Immature natural killer cell (primary cell): Measurements from ENCODE around the gene PLA2G4E. TPM values are rescaled to one million over a fixed set of nuclear protein-coding genes. Genes with fewer than 3 reads are reported as not detected.
A peak's percentile ranks its signal among the peaks of the same experiment; 100 is the strongest.

Experiments
- DNase-seq, 3 donors: peaks; one replicate each; pipeline ENCODE4 v3.0.0; 2022; ENCODE audit warnings: mixed read lengths in 1 of 3
- H3K27ac Mint-ChIP-seq, 6 donors: one replicate each; pipeline ENCODE4 v1.8.0; 2020; ENCODE audit warnings: mixed read lengths in 6 of 6, mild to moderate bottlenecking in 5 of 6, inconsistent platforms in 4 of 6, moderate library complexity in 3 of 6
- H3K27me3 Mint-ChIP-seq, 3 donors: one replicate each; pipeline ENCODE4 v1.8.0; 2020 to 2021; ENCODE audit warnings: low read depth in 3 of 3, mild to moderate bottlenecking in 3 of 3, mixed read lengths in 3 of 3, moderate library complexity in 3 of 3, inconsistent platforms in 1 of 3
- H3K36me3 Mint-ChIP-seq, 3 donors: one replicate each; pipeline ENCODE4 v1.8.0; 2020; ENCODE audit warnings: mixed read lengths in 3 of 3, inconsistent platforms in 2 of 3, mild to moderate bottlenecking in 2 of 3
- H3K4me1 Mint-ChIP-seq, 2 donors: one replicate each; pipeline ENCODE4 v1.8.0; 2020; ENCODE audit warnings: inconsistent platforms in 2 of 2, mild to moderate bottlenecking in 2 of 2, mixed read lengths in 2 of 2, moderate library complexity in 1 of 2
- H3K4me3 Mint-ChIP-seq, 5 donors: one replicate each; pipeline ENCODE4 v1.8.0; 2020; ENCODE audit warnings: mild to moderate bottlenecking in 5 of 5, mixed read lengths in 5 of 5, inconsistent platforms in 3 of 5, moderate library complexity in 3 of 5
- H3K9me3 Mint-ChIP-seq, 6 donors: one replicate each; pipeline ENCODE4 v1.8.0; 2020; ENCODE audit warnings: mild to moderate bottlenecking in 6 of 6, mixed read lengths in 6 of 6, inconsistent platforms in 4 of 6, moderate library complexity in 3 of 6
- polyA plus RNA-seq, 3 donors: library from polyadenylated mRNA; unstranded; fragments of 300-500 nt; fragmentation: Illumina TruSeq; gene quantifications; one replicate each; pipeline ENCODE4 v1.2.3, GENCODE V29; 2021

PLA2G4E gene
- polyA plus RNA-seq, 3 donors from 2014 or later = not detected

- Mint-ChIP-seq H3K36me3 (peaks cover 9 to 16% (median 9%) of the 10 kb centered on the region in 3 donors), H3K27ac (no peak overlapping the region), H3K4me1 (no peaks in the 10 kb centered on the region), H3K9me3 (no peaks in the 10 kb centered on the region), H3K27me3 (peaks cover 0 to 1% (median 0%) of the 10 kb centered on the region in 3 donors), H3K4me3 (no peak overlapping the region)
- DNase-seq = no peak
These were observed 68.8 kb downstream of the PLA2G4E start for GRCh38 chr15:41952013-41952563.

DNA sequence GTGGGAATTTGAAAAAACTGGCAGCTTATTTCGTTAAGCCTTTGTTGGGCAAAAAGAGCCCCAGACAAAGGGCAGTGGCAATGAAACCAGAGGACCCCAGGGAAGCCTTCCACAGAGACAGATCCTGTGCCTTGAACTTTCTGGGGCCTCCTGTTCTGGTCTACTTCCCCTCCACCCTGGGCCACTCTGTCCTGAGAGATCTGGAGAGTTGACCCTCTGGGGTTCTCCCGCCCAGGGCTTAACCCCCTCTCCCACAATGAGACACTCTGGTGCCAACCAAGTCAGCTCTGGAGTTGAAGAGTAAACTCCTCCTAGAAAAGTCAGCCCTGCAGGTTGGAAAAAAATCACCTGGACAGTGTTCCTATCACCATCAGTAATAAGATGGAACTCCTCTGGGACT lies 69.3 kb downstream of the PLA2G4E start:
- Mint-ChIP-seq H3K36me3 (peaks cover 9 to 16% (median 9%) of the 10 kb centered on the region in 3 donors), H3K9me3 (no peaks in the 10 kb centered on the region), H3K4me1 (no peaks in the 10 kb centered on the region), H3K4me3 (no peak overlapping the region), H3K27ac (no peak overlapping the region), H3K27me3 (peaks cover 0 to 1% (median 0%) of the 10 kb centered on the region in 3 donors)
- DNase-seq = no peak

- no peak overlapping the region for H3K27ac Mint-ChIP-seq
- no peak overlapping the region for H3K4me3 Mint-ChIP-seq
- no peaks in the 10 kb centered on the region for H3K4me1 Mint-ChIP-seq
- peaks cover 0 to 1% (median 0%) of the 10 kb centered on the region in 3 donors for H3K27me3 Mint-ChIP-seq
- no peak for DNase-seq
- no peaks in the 10 kb centered on the region for H3K9me3 Mint-ChIP-seq
- peaks cover 9 to 16% (median 9%) of the 10 kb centered on the region in 3 donors for H3K36me3 Mint-ChIP-seq
These were observed 70.4 kb downstream of the PLA2G4E start for GRCh38 chr15:41950489-41950888.

GRCh38 chr15:41950127-41950483 lies 70.7 kb downstream of the PLA2G4E start:
- H3K27ac Mint-ChIP-seq = no peak overlapping the region
- H3K9me3 Mint-ChIP-seq = no peaks in the 10 kb centered on the region
- no peaks in the 10 kb centered on the region for H3K4me1 Mint-ChIP-seq
- H3K27me3 Mint-ChIP-seq = peaks cover 0 to 3% (median 3%) of the 10 kb centered on the region in 3 donors
- peaks cover 9 to 16% (median 9%) of the 10 kb centered on the region in 3 donors for H3K36me3 Mint-ChIP-seq
- DNase-seq = no peak
- no peak overlapping the region for H3K4me3 Mint-ChIP-seq

DNA sequence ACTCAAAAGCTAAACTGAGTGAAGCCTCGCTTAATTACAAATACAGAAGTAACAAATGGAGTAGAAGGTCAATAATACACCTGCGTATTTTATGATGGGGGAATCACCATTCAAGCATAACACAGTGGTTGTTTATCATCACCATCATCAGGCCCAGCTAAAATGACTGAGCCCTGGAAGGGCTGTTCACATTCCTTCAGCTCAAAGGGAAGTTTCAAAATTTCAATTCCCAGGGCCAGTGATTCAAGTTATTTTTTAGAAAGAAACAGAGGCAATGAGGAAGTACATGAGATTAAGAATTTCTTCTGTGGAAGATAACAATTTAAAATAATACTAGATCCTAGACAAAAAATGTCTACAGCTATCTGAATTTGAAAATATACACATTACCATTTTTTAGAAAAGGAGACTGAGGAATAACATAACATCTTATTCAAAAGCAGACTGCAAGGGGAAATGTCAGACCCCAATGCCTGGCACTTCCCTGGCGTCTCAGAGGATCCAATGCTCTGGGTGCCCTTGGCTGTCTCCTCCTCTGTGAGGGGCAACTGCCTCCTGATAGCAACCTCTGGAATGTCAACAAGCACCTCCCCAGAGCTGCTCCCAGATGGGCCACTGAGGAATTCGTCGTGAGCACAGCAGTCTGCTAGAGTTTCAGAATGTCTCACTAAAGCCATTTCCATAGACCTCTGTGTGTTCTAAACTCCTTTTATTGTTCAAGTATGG lies 71.3 kb downstream of the PLA2G4E start:
- Mint-ChIP-seq H3K27me3 (peaks cover 2 to 3% (median 3%) of the 10 kb centered on the region in 3 donors), H3K27ac (peak overlapping the region in 1 of 6 donors; percentile 10), H3K36me3 (peaks cover 9 to 16% (median 9%) of the 10 kb centered on the region in 3 donors), H3K9me3 (no peaks in the 10 kb centered on the region), H3K4me1 (no peaks in the 10 kb centered on the region), H3K4me3 (no peak overlapping the region)
- DNase-seq = no peak

DNA sequence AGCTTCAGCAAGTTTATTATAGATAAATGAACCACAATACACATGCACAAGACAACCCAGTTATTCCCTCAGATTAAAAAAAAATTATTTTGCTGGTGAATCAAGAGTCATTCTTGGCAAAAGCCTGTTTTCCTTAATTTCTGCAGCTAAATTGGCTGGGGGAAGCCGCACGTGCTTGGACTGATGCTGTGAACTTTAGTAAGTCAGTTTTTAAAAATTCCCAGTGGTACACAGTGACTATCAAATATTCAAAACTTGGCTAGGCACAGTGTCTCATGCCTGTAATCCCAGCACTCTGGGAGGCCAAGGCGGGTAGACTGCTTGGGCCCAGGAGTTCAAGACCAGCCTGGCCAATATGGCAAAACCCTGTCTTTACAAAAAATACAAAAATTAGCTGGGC lies 72.4 kb downstream of the PLA2G4E start:
- H3K4me1 Mint-ChIP-seq = no peaks in the 10 kb centered on the region
- peaks cover 7 to 12% (median 9%) of the 10 kb centered on the region in 3 donors for H3K36me3 Mint-ChIP-seq
- no peak overlapping the region for H3K27ac Mint-ChIP-seq
- H3K4me3 Mint-ChIP-seq = no peak overlapping the region
- H3K9me3 Mint-ChIP-seq = no peaks in the 10 kb centered on the region
- DNase-seq = no peak
- H3K27me3 Mint-ChIP-seq = peaks cover 2 to 4% (median 3%) of the 10 kb centered on the region in 3 donors

DNA sequence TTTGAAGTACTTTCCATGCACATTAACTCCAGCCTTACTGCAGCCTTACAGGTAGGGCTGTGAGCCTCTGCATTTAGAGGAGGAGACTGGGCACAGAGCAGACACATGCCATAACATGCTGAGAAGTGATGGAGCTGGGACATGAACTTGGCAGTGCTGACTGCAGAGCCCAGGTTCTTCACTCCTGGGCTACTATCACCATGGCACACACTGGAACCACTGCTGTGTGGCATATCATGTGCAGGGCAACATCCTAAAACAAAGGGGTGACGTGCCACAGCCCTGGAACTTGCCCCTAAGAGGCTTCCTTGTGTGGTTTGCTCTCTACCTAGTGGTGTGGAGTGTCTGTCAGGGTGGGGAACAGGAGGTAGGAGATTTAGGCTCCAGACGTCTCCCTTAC lies 73.9 kb downstream of the PLA2G4E start:
- H3K27me3 Mint-ChIP-seq = peaks cover 2 to 4% (median 3%) of the 10 kb centered on the region in 3 donors
- DNase-seq = no peak
- no peak overlapping the region for H3K4me3 Mint-ChIP-seq
- H3K4me1 Mint-ChIP-seq = no peaks in the 10 kb centered on the region
- H3K27ac Mint-ChIP-seq = peak overlapping the region in 1 of 6 donors; percentile 26
- H3K36me3 Mint-ChIP-seq = peaks cover 0 to 10% (median 6%) of the 10 kb centered on the region in 3 donors
- H3K9me3 Mint-ChIP-seq = no peaks in the 10 kb centered on the region

DNA sequence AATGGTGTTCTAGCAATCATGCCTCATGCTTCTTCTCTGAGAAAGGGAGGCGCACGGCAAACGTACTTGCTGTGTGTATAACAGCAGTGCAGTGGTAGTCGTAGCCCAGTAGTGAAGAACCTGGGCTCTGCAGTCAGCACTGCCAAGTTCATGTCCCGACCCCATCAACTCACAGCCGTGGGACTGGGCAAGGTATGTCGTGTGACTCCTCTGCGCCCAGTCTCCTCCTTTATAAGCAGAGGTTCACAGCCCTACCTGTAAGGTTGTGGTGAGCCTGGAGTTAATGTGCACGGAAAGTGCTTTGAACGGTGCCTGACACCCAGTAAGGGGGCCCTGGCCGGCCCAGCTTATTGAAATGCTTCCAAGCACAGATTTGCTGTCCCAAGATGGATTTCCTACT lies 75.1 kb downstream of the PLA2G4E start:
- Mint-ChIP-seq H3K27ac (no peak overlapping the region), H3K36me3 (peaks cover 3 to 10% (median 6%) of the 10 kb centered on the region in 3 donors), H3K27me3 (peaks cover 2 to 4% (median 3%) of the 10 kb centered on the region in 3 donors), H3K9me3 (no peaks in the 10 kb centered on the region), H3K4me1 (no peaks in the 10 kb centered on the region), H3K4me3 (no peak overlapping the region)
- DNase-seq = no peak

GRCh38 chr15:41945221-41945620 lies 75.6 kb downstream of the PLA2G4E start:
- H3K4me3 Mint-ChIP-seq = no peak overlapping the region
- no peaks in the 10 kb centered on the region for H3K9me3 Mint-ChIP-seq
- H3K4me1 Mint-ChIP-seq = peaks cover 0 to 5% of the 10 kb centered on the region in 2 donors
- peaks cover 3 to 5% (median 4%) of the 10 kb centered on the region in 3 donors for H3K27me3 Mint-ChIP-seq
- H3K27ac Mint-ChIP-seq = no peak overlapping the region
- no peak for DNase-seq
- peaks cover 1 to 6% (median 3%) of the 10 kb centered on the region in 3 donors for H3K36me3 Mint-ChIP-seq

DNA sequence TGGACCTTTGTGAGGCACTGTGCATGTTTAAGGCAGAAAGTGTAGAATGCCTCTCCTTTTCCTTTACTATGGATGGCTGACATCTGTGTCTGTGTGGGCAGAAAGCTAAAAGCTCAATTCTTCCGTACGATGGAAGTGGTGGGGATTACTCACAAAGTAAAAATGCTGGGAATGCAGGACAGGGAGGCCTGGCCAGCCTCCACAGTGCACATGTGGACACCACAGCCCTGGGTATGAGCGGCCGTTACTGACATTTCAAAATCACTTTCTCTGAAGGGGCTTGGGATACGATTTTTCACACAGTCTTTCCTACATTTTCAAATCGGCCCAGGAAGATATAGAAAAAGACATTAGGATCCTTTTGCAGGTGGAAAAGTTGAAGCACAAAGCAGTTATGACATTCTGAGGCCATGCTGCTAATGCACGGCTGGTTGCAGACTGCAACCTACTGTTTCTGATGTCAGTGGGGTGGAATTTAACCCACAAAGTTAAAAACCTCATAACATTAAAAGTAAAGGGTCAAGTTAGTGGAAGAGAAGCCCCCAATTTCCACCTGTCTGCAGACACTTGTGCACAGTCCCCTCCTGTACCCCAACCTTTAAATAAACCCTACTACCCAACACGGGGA lies 76.4 kb downstream of the PLA2G4E start:
- Mint-ChIP-seq H3K27me3 (peaks cover 3 to 6% (median 4%) of the 10 kb centered on the region in 3 donors), H3K4me1 (peaks cover 0 to 5% of the 10 kb centered on the region in 2 donors), H3K36me3 (peaks cover 0 to 5% (median 3%) of the 10 kb centered on the region in 3 donors), H3K27ac (no peak overlapping the region), H3K4me3 (no peak overlapping the region), H3K9me3 (no peaks in the 10 kb centered on the region)
- no peak for DNase-seq

GRCh38 chr15:41943543-41944312 lies 77.1 kb downstream of the PLA2G4E start:
- Mint-ChIP-seq H3K4me3 (no peak overlapping the region), H3K27ac (no peak overlapping the region), H3K36me3 (peaks cover 0 to 5% (median 3%) of the 10 kb centered on the region in 3 donors), H3K27me3 (peaks cover 3 to 6% (median 4%) of the 10 kb centered on the region in 3 donors), H3K9me3 (no peaks in the 10 kb centered on the region), H3K4me1 (peaks cover 0 to 5% of the 10 kb centered on the region in 2 donors)
- no peak for DNase-seq

DNA sequence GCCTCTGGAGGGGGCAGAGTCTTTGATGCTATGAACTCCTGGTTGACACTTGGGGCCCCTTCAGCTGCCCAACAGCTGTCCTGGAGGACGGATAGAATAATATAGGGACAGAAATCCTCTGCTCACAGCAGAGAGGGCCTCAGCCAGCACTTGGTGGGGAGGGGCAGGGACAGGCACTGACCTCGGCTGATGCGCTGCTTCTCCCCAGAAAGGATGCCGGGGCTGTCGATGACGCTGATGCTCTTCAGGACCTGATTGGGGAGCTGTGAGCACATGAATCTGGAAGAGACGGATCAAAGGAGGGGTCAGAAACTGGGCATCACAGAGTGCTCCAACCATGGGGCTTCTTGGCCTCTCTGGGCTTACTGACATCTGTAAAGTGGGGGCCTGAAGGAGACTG lies 78.0 kb downstream of the PLA2G4E start:
- peak overlapping the region in 3 of 6 donors; percentile 46 to 74 (median 48) for H3K27ac Mint-ChIP-seq
- H3K9me3 Mint-ChIP-seq = no peaks in the 10 kb centered on the region
- H3K4me1 Mint-ChIP-seq = peaks cover 4 to 10% of the 10 kb centered on the region in 2 donors
- no peak for DNase-seq
- no peak overlapping the region for H3K4me3 Mint-ChIP-seq
- H3K27me3 Mint-ChIP-seq = peaks cover 3 to 6% (median 4%) of the 10 kb centered on the region in 3 donors
- H3K36me3 Mint-ChIP-seq = peaks cover 0 to 5% (median 3%) of the 10 kb centered on the region in 3 donors

- peak overlapping the region in 2 of 6 donors; percentile 48 to 74 for H3K27ac Mint-ChIP-seq
- DNase-seq = no peak
- no peak overlapping the region for H3K4me3 Mint-ChIP-seq
- H3K27me3 Mint-ChIP-seq = peaks cover 4 to 11% (median 5%) of the 10 kb centered on the region in 3 donors
- H3K36me3 Mint-ChIP-seq = peaks cover 0 to 5% (median 3%) of the 10 kb centered on the region in 3 donors
- H3K9me3 Mint-ChIP-seq = no peaks in the 10 kb centered on the region
- H3K4me1 Mint-ChIP-seq = peaks cover 15 to 20% of the 10 kb centered on the region in 2 donors
These were observed 79.0 kb downstream of the PLA2G4E start for GRCh38 chr15:41941644-41942415.
